Measurements from ENCODE around the gene MTCL1.

The MTCL1 gene

DNA sequence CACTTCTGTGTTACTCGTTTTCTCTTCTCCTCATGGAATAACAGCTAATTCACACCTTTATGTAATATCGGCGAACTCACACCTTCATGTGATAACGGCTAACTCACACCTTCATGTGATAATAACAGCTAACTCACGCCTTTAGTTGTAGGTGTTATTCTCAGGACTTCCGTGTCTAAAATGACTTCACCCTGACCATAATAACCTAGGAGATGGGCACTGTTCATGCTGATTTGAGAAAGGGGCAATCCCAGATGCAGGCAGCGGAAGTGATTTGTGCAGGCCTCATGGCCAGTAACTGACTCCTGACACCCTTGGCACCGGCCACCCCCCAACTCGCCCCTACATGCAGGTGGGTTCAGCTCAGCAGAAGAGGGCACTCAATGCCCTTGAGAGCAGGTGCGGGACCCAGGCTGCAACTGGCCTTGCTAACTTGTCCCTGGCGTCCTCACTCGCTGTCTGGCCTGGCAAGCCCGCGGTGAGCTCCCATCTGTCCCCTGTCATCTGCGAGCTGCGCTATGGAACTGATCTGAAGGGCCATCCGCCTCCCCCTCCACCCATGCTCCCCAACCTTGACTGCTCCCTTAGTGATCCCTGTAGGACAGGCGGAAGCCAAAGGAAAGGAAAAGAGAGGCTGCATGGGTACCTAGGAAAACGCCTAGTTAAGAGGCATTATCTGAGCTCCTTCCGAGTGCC lies 42.6 kb upstream of the MTCL1 start:
- Histone ChIP-seq H3K9ac (ENCODE audit: low read depth, low read length, poor library complexity) (peak overlapping the region; percentile 34), H3K4ac (ENCODE audit: low read length) (peak overlapping the region; percentile 67), H3K23ac (ENCODE audit: low read depth, low read length, poor library complexity) (peak overlapping the region; percentile 47), H3K14ac (ENCODE audit: low read length) (no peak overlapping the region), H3K4me1 (ENCODE audit: control insufficient read depth in 2 of 2, insufficient read depth in 1 of 2, low read depth in 1 of 2, low read length in 2 of 2) (peaks cover 16 to 27% of the 10 kb centered on the region in 2 donors), H3K36me3 (replicated peaks in 1 of 2; ENCODE audit: control insufficient read depth in 2 of 2, insufficient read depth in 2 of 2, low read length in 2 of 2) (no peaks in the 10 kb centered on the region), H2AFZ (ENCODE audit: low read length) (peak overlapping the region; percentile 76), H2BK5ac (ENCODE audit: low read length) (no peak overlapping the region), H4K8ac (ENCODE audit: low read depth, low read length) (peak overlapping the region; percentile 52), H3K9me3 (replicated peaks in 1 of 2; ENCODE audit: control insufficient read depth in 2 of 2, insufficient read depth in 1 of 2, low read depth in 1 of 2, low read length in 2 of 2) (no peaks in the 10 kb centered on the region), H4K91ac (ENCODE audit: low read depth, low read length, poor library complexity) (no peak overlapping the region), H3K27ac (replicated peaks; ENCODE audit: low read length) (no peak overlapping the region), H2BK12ac (ENCODE audit: low read length) (peak overlapping the region; percentile 95), H3K4me2 (ENCODE audit: insufficient read depth, low read length, poor library complexity, severe bottlenecking) (peak overlapping the region; percentile 12), H3K4me3 (ENCODE audit: low read length in 2 of 2) (no peak overlapping the region), H3K27me3 (ENCODE audit: control insufficient read depth in 3 of 3, insufficient read depth in 3 of 3, low read depth in 1 of 3, low read length in 3 of 3) (no peaks in the 10 kb centered on the region), H2AK5ac (ENCODE audit: low read depth, low read length) (peak overlapping the region; percentile 77), H3K18ac (ENCODE audit: low read length) (peak overlapping the region; percentile 90), H2BK120ac (ENCODE audit: low read depth, low read length) (peak overlapping the region; percentile 38), H2BK15ac (ENCODE audit: low read length) (peak overlapping the region; percentile 80), H3K79me1 (ENCODE audit: low read depth, low read length) (no peaks in the 10 kb centered on the region)
- DNase-seq (ENCODE audit: low spot score) = no peak
- no CpG with 5 or more reads among the region's 20 CpGs for WGBS, 2 donors (ENCODE audit: extremely low coverage in 2 of 2, insufficient read length in 2 of 2, insufficient replicate concordance in 1 of 2)

DNA sequence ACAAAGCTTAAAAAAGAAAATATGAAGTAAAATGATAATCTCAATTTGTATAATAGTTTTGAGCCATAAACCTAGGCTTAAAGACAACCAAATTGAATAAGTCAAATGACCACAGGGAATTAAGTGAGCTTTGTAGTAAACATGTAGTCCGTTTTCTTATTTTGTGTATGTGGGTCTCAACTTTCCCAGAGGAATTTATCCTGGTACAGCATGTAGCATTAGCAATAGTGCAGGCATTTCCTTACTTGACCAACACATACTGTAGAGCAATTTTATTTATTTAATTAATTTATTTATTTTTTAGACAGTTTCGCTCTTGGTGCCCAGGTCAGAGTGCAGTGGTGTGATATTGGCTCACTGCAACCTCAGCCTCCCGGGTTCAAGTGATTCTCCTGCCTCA lies 37.5 kb upstream of the MTCL1 start:
- no peak for DNase-seq (ENCODE audit: low spot score)
- Histone ChIP-seq H2AFZ (ENCODE audit: low read length) (no peak overlapping the region), H4K91ac (ENCODE audit: low read depth, low read length, poor library complexity) (no peak overlapping the region), H3K79me1 (ENCODE audit: low read depth, low read length) (no peaks in the 10 kb centered on the region), H3K4me3 (ENCODE audit: low read length in 2 of 2) (no peak overlapping the region), H4K8ac (ENCODE audit: low read depth, low read length) (no peak overlapping the region), H2BK15ac (ENCODE audit: low read length) (no peak overlapping the region), H3K27ac (replicated peaks; ENCODE audit: low read length) (no peak overlapping the region), H3K4me2 (ENCODE audit: insufficient read depth, low read length, poor library complexity, severe bottlenecking) (no peak overlapping the region), H3K36me3 (replicated peaks in 1 of 2; ENCODE audit: control insufficient read depth in 2 of 2, insufficient read depth in 2 of 2, low read length in 2 of 2) (no peaks in the 10 kb centered on the region), H3K18ac (ENCODE audit: low read length) (no peak overlapping the region), H3K4ac (ENCODE audit: low read length) (no peak overlapping the region), H2AK5ac (ENCODE audit: low read depth, low read length) (no peak overlapping the region), H2BK5ac (ENCODE audit: low read length) (no peak overlapping the region), H2BK12ac (ENCODE audit: low read length) (no peak overlapping the region), H2BK120ac (ENCODE audit: low read depth, low read length) (no peak overlapping the region), H3K27me3 (ENCODE audit: control insufficient read depth in 3 of 3, insufficient read depth in 3 of 3, low read depth in 1 of 3, low read length in 3 of 3) (no peaks in the 10 kb centered on the region), H3K23ac (ENCODE audit: low read depth, low read length, poor library complexity) (no peak overlapping the region), H3K9ac (ENCODE audit: low read depth, low read length, poor library complexity) (no peak overlapping the region), H3K4me1 (ENCODE audit: control insufficient read depth in 2 of 2, insufficient read depth in 1 of 2, low read depth in 1 of 2, low read length in 2 of 2) (peaks cover 4 to 5% of the 10 kb centered on the region in 2 donors), H3K14ac (ENCODE audit: low read length) (no peak overlapping the region), H3K9me3 (replicated peaks in 1 of 2; ENCODE audit: control insufficient read depth in 2 of 2, insufficient read depth in 1 of 2, low read depth in 1 of 2, low read length in 2 of 2) (no peaks in the 10 kb centered on the region)
- no CpG with 5 or more reads among the region's 3 CpGs for WGBS, 2 donors (ENCODE audit: extremely low coverage in 2 of 2, insufficient read length in 2 of 2, insufficient replicate concordance in 1 of 2)

DNA sequence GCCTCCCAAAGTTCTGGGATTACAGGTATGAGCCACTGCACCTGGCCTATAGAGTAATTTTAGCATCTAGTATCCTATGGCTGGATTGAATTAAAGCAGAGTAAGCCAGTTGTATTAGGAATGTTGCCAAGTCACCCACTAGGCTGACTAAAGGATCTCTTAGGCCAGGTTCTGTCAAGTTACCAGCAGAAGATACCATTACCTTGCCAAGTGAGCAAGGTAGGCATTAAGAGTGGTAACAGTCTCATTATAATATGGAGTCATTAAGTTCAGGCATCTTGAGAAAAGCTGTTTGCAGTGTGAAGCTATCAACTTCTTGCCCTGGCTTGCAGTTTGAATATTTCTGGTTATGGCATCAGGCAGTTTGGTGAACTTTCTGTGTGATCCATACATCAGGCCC lies 37.0 kb upstream of the MTCL1 start:
- Histone ChIP-seq H3K9me3 (replicated peaks in 1 of 2; ENCODE audit: control insufficient read depth in 2 of 2, insufficient read depth in 1 of 2, low read depth in 1 of 2, low read length in 2 of 2) (no peaks in the 10 kb centered on the region), H3K4me1 (ENCODE audit: control insufficient read depth in 2 of 2, insufficient read depth in 1 of 2, low read depth in 1 of 2, low read length in 2 of 2) (no peaks in the 10 kb centered on the region), H2AK5ac (ENCODE audit: low read depth, low read length) (no peak overlapping the region), H4K8ac (ENCODE audit: low read depth, low read length) (no peak overlapping the region), H2AFZ (ENCODE audit: low read length) (no peak overlapping the region), H3K14ac (ENCODE audit: low read length) (no peak overlapping the region), H3K79me1 (ENCODE audit: low read depth, low read length) (no peaks in the 10 kb centered on the region), H3K9ac (ENCODE audit: low read depth, low read length, poor library complexity) (no peak overlapping the region), H2BK120ac (ENCODE audit: low read depth, low read length) (no peak overlapping the region), H4K91ac (ENCODE audit: low read depth, low read length, poor library complexity) (no peak overlapping the region), H3K4me3 (ENCODE audit: low read length in 2 of 2) (no peak overlapping the region), H3K36me3 (replicated peaks in 1 of 2; ENCODE audit: control insufficient read depth in 2 of 2, insufficient read depth in 2 of 2, low read length in 2 of 2) (no peaks in the 10 kb centered on the region), H2BK12ac (ENCODE audit: low read length) (no peak overlapping the region), H3K18ac (ENCODE audit: low read length) (no peak overlapping the region), H3K4me2 (ENCODE audit: insufficient read depth, low read length, poor library complexity, severe bottlenecking) (no peak overlapping the region), H3K23ac (ENCODE audit: low read depth, low read length, poor library complexity) (no peak overlapping the region), H3K4ac (ENCODE audit: low read length) (no peak overlapping the region), H3K27me3 (ENCODE audit: control insufficient read depth in 3 of 3, insufficient read depth in 3 of 3, low read depth in 1 of 3, low read length in 3 of 3) (no peaks in the 10 kb centered on the region), H2BK5ac (ENCODE audit: low read length) (no peak overlapping the region), H2BK15ac (ENCODE audit: low read length) (no peak overlapping the region), H3K27ac (replicated peaks; ENCODE audit: low read length) (no peak overlapping the region)
- no peak for DNase-seq (ENCODE audit: low spot score)

DNA sequence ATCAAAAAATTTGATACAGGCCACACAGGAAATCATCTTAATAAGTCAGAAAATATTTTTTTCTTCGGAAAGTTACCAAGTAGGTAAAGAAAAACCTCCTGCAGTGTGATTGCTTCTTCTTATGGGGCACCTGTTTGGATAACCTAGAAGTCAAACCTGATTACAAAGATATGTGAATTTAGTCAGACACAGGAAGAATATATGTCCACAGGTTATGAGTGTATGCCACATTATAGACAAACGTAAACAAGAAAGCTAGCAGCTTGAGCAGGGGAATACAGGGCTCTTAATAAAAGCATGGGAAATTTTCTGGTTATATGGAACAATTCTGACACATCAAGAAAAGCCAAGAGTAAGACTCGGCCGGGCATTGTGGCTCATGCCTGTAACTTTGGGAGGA lies 35.8 kb upstream of the MTCL1 start:
- Histone ChIP-seq H3K14ac (ENCODE audit: low read length) (no peak overlapping the region), H3K18ac (ENCODE audit: low read length) (no peak overlapping the region), H2BK5ac (ENCODE audit: low read length) (no peak overlapping the region), H3K36me3 (replicated peaks in 1 of 2; ENCODE audit: control insufficient read depth in 2 of 2, insufficient read depth in 2 of 2, low read length in 2 of 2) (no peaks in the 10 kb centered on the region), H2BK15ac (ENCODE audit: low read length) (no peak overlapping the region), H2AK5ac (ENCODE audit: low read depth, low read length) (no peak overlapping the region), H3K9me3 (replicated peaks in 1 of 2; ENCODE audit: control insufficient read depth in 2 of 2, insufficient read depth in 1 of 2, low read depth in 1 of 2, low read length in 2 of 2) (no peaks in the 10 kb centered on the region), H2BK12ac (ENCODE audit: low read length) (no peak overlapping the region), H3K4me3 (ENCODE audit: low read length in 2 of 2) (no peak overlapping the region), H3K79me1 (ENCODE audit: low read depth, low read length) (no peaks in the 10 kb centered on the region), H2AFZ (ENCODE audit: low read length) (no peak overlapping the region), H3K4me2 (ENCODE audit: insufficient read depth, low read length, poor library complexity, severe bottlenecking) (no peak overlapping the region), H3K23ac (ENCODE audit: low read depth, low read length, poor library complexity) (no peak overlapping the region), H3K27me3 (ENCODE audit: control insufficient read depth in 3 of 3, insufficient read depth in 3 of 3, low read depth in 1 of 3, low read length in 3 of 3) (no peaks in the 10 kb centered on the region), H3K27ac (replicated peaks; ENCODE audit: low read length) (no peak overlapping the region), H4K8ac (ENCODE audit: low read depth, low read length) (no peak overlapping the region), H4K91ac (ENCODE audit: low read depth, low read length, poor library complexity) (no peak overlapping the region), H2BK120ac (ENCODE audit: low read depth, low read length) (no peak overlapping the region), H3K4ac (ENCODE audit: low read length) (no peak overlapping the region), H3K4me1 (ENCODE audit: control insufficient read depth in 2 of 2, insufficient read depth in 1 of 2, low read depth in 1 of 2, low read length in 2 of 2) (no peaks in the 10 kb centered on the region), H3K9ac (ENCODE audit: low read depth, low read length, poor library complexity) (no peak overlapping the region)
- no peak for DNase-seq (ENCODE audit: low spot score)
- no CpG with 5 or more reads among the region's 4 CpGs for WGBS, 2 donors (ENCODE audit: extremely low coverage in 2 of 2, insufficient read length in 2 of 2, insufficient replicate concordance in 1 of 2)

All from neuronal stem cell (in vitro differentiated cells).